WTC11 (cell line): ENCODE data around the gene HOXB6. TPM values are rescaled to one million over a fixed set of nuclear protein-coding genes. Genes with fewer than 3 reads are reported as not detected.

Experiments
- ATAC-seq: fragments of 200-7000 bp; cut with Tn5 transposase; 2 replicates; pipeline ENCODE4 v1.10.0; 2021; ENCODE audit warnings: mild to moderate bottlenecking, moderate library complexity
- CTCF ChIA-PET: fragments of 300-600 bp; sonication (Branson Sonifier 250); formaldehyde crosslinking; loops from one replicate; lab custom pipeline; 2021; ENCODE audit warnings: antibody characterized with exemption; lab: Charles Lee
- POLR2A ChIA-PET: fragments of 350-600 bp; sonication (Branson Sonifier 250); formaldehyde crosslinking; loops from one replicate; lab custom pipeline; 2021; ENCODE audit warnings: antibody characterized with exemption; lab: Charles Lee
- DNase-seq: peaks from one replicate; pipeline ENCODE4 v3.0.0; 2021; ENCODE audit warnings: low spot score
- H3K27ac Mint-ChIP-seq: 2 replicates; pipeline ENCODE4 v1.8.0; 2021; ENCODE audit warnings: mixed read lengths
- H3K27me3 Mint-ChIP-seq: 2 replicates; pipeline ENCODE4 v1.8.0; 2021; ENCODE audit warnings: low read depth, mild to moderate bottlenecking, moderate library complexity, mixed read lengths
- H3K36me3 Mint-ChIP-seq: 2 replicates; pipeline ENCODE4 v1.8.0; 2021; ENCODE audit warnings: mixed read lengths
- H3K4me1 Mint-ChIP-seq: 2 replicates; pipeline ENCODE4 v1.8.0; 2022; ENCODE audit warnings: mixed read lengths
- H3K4me3 Mint-ChIP-seq: 2 replicates; pipeline ENCODE4 v1.8.0; 2021; ENCODE audit warnings: mild to moderate bottlenecking, moderate library complexity, mixed read lengths
- H3K9me3 Mint-ChIP-seq: 2 replicates; pipeline ENCODE4 v1.8.0; 2021; ENCODE audit warnings: mixed read lengths
- CREM ChIP-seq: sonication (generic); formaldehyde crosslinking; IDR thresholded peaks from 2 replicates; pipeline ENCODE4 v1.8.1; 2022; ENCODE audit warnings: mild to moderate bottlenecking, missing genetic modification reagents, moderate library complexity
- CTCF ChIP-seq: fragments of 200-600 bp; IDR thresholded peaks from 2 replicates; pipeline ENCODE4 v1.8.0; 2022; ENCODE audit warnings: antibody characterized with exemption
- ELF4 ChIP-seq: sonication (generic); formaldehyde crosslinking; IDR thresholded peaks from 2 replicates; pipeline ENCODE4 v1.8.1; 2022; ENCODE audit warnings: low read depth, mild to moderate bottlenecking, moderate library complexity, missing genetic modification reagents
- ESRRA ChIP-seq: sonication (generic); formaldehyde crosslinking; IDR thresholded peaks from 2 replicates; pipeline ENCODE4 v1.8.1; 2022; ENCODE audit warnings: mild to moderate bottlenecking, missing genetic modification reagents, borderline replicate concordance
- ETV6 ChIP-seq: sonication (generic); formaldehyde crosslinking; IDR thresholded peaks from 2 replicates; pipeline ENCODE4 v1.8.1; 2022; ENCODE audit warnings: mild to moderate bottlenecking, missing genetic modification reagents
- JAZF1 ChIP-seq: fragments of 250-450 bp; sonication (Bioruptor Pico); IDR thresholded peaks from 2 replicates; pipeline ENCODE4 v1.9.0; 2021; ENCODE audit warnings: moderate library complexity, mild to moderate bottlenecking, inconsistent platforms
- NFATC4 ChIP-seq: fragments of 250-450 bp; sonication (Bioruptor Pico); IDR thresholded peaks from 2 replicates; pipeline ENCODE4 v1.9.0; 2021; ENCODE audit warnings: mild to moderate bottlenecking
- NR1H2 ChIP-seq: sonication (generic); formaldehyde crosslinking; IDR thresholded peaks from 2 replicates; pipeline ENCODE4 v1.9.0; 2021; ENCODE audit warnings: mild to moderate bottlenecking, moderate library complexity, missing genetic modification reagents
- TCF7 ChIP-seq: sonication (generic); formaldehyde crosslinking; IDR thresholded peaks from 2 replicates; pipeline ENCODE4 v1.8.0; 2022; ENCODE audit warnings: mild to moderate bottlenecking, low read depth, missing genetic modification reagents, moderate library complexity
- ZBTB21 ChIP-seq: sonication (generic); formaldehyde crosslinking; IDR thresholded peaks from 2 replicates; pipeline ENCODE4 v1.8.1; 2023; ENCODE audit warnings: mild to moderate bottlenecking, missing genetic modification reagents, borderline replicate concordance
- ZNF317 ChIP-seq: sonication (generic); formaldehyde crosslinking; IDR thresholded peaks from 2 replicates; pipeline ENCODE4 v1.8.1; 2023; ENCODE audit warnings: low read depth, mild to moderate bottlenecking, moderate library complexity, missing genetic modification reagents, borderline replicate concordance
- ZNF396 ChIP-seq: fragments of 250-450 bp; sonication (Bioruptor Pico); IDR thresholded peaks from 2 replicates; pipeline ENCODE4 v1.8.0; 2021; ENCODE audit warnings: mild to moderate bottlenecking, moderate library complexity, borderline replicate concordance
- ZNF512 ChIP-seq: sonication (generic); formaldehyde crosslinking; IDR thresholded peaks from 2 replicates; pipeline ENCODE4 v1.8.1; 2022; ENCODE audit warnings: missing genetic modification reagents, borderline replicate concordance
- ZSCAN18 ChIP-seq: fragments of 250-450 bp; sonication (Bioruptor Pico); IDR thresholded peaks from 2 replicates; pipeline ENCODE4 v2.1.2; 2022; ENCODE audit warnings: mild to moderate bottlenecking, moderate library complexity
- total RNA-seq: library from RNA; stranded (reverse); gene quantifications from 3 replicates; pipeline ENCODE4 v1.2.3, GENCODE V29; 2021

HOXB6 gene
- total RNA-seq, 1 experiment from 2014 or later: not detected

- Mint-ChIP-seq H3K36me3 (no peaks in the 10 kb centered on the region), H3K27me3 (peaks cover 98% of the 10 kb centered on the region), H3K9me3 (no peaks in the 10 kb centered on the region), H3K27ac (no peak overlapping the region)
- ATAC-seq: peak; percentile 56
- CTCF ChIA-PET: interaction anchor here (0.7 to 2.1 kb wide), 6 partner anchors 11 to 232 kb away, joined by 4 to 9 read pairs (median 5); partner anchors contain the start of gene HOXB13
- TF ChIP-seq ELF4 (CRISPR knock-in tag): no peak
- TF ChIP-seq JAZF1 (CRISPR knock-in tag): no peak
- TF ChIP-seq NR1H2 (CRISPR knock-in tag): no peak
- no peak for TF ChIP-seq TCF7 (CRISPR knock-in tag)
- no peak for TF ChIP-seq ZBTB21
- TF ChIP-seq ZNF396 (CRISPR knock-in tag): no peak
- TF ChIP-seq ESRRA (CRISPR knock-in tag): peak; percentile 55; the same call in 1 of the 2 replicates
- TF ChIP-seq ZSCAN18 (CRISPR knock-in tag): no peak
- no peak for TF ChIP-seq ETV6
- TF ChIP-seq NFATC4 (CRISPR knock-in tag): no peak
- TF ChIP-seq CTCF: no peak
- TF ChIP-seq ZNF512 (CRISPR knock-in tag): 0 out of 2 replicates have a peak, but pooled peaks have one; percentile 35
- TF ChIP-seq, all 79 proteins: peak for 2
- H3K4me3 Mint-ChIP-seq: peak overlapping the region; percentile 64
- POLR2A ChIA-PET: no interaction called here
- peaks cover 24% of the 10 kb centered on the region for H3K4me1 Mint-ChIP-seq
- DNase-seq: peak; percentile 73
Measured at GRCh38 chr17:48647103-48647962, 42.5 kb upstream of the HOXB6 start.

GRCh38 chr17:48646183-48647102, 41.7 kb upstream of the HOXB6 start:
- Mint-ChIP-seq H3K27ac (no peak overlapping the region), H3K9me3 (no peaks in the 10 kb centered on the region), H3K27me3 (peaks cover 99% of the 10 kb centered on the region), H3K4me3 (peak overlapping the region; percentile 64), H3K36me3 (no peaks in the 10 kb centered on the region), H3K4me1 (peaks cover 29% of the 10 kb centered on the region)
- ATAC-seq (peak; percentile 15), DNase-seq (peak; percentile 50)
- POLR2A ChIA-PET: no interaction called here
- TF ChIP-seq ZNF317 (CRISPR knock-in tag) (0 out of 2 replicates have a peak, but pooled peaks have one; percentile 12), CREM (CRISPR knock-in tag) (no peak)
- CTCF ChIA-PET: interaction anchor here (0.7 to 1.4 kb wide), 5 partner anchors 10 to 82 kb away, joined by 3 to 5 read pairs (median 4); partner anchors contain the start of gene HOXB13
